Sigmoid colon (tissue), 4 donors: Measurements from ENCODE around the gene LRP1B.

Experiments
- POLR2AphosphoS5 ChIP-seq, 4 donors: sonication (generic); formaldehyde crosslinking; IDR thresholded peaks; one replicate each; pipeline ENCODE4 v1.6.1; 2017; ENCODE audit warnings: antibody characterized with exemption in 4 of 4
- TF ChIP-seq, protein P1 (sequence below), 4 experiments: fragments of 450-650 bp in 3 of 4; fragments of 200-600 bp in 1 of 4; IDR thresholded peaks; one replicate each; pipeline ENCODE4 v1.5.1; 2016 to 2019; ENCODE audit warnings: antibody characterized with exemption in 4 of 4, mild to moderate bottlenecking in 3 of 4, moderate library complexity in 2 of 4

DNA sequence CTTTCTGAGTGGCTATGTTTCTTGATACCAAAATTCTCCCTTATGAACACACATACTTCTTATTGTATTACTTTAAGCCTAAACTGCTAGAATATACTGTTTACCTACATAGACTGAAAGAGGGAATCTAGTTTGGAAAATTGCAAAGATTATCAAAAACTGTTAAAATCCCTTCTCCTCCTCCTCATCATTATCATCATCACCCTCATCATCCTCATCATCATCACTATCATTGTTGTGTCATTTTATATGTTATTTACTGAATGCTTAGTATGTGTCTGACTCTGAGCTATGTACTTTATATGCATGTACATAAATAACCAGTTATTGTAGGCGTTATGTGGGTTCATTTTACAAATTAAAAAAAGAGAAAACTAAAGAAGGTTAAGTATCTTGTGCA, 19.6 kb upstream of the LRP1B start:
- TF ChIP-seq, protein P1, sequence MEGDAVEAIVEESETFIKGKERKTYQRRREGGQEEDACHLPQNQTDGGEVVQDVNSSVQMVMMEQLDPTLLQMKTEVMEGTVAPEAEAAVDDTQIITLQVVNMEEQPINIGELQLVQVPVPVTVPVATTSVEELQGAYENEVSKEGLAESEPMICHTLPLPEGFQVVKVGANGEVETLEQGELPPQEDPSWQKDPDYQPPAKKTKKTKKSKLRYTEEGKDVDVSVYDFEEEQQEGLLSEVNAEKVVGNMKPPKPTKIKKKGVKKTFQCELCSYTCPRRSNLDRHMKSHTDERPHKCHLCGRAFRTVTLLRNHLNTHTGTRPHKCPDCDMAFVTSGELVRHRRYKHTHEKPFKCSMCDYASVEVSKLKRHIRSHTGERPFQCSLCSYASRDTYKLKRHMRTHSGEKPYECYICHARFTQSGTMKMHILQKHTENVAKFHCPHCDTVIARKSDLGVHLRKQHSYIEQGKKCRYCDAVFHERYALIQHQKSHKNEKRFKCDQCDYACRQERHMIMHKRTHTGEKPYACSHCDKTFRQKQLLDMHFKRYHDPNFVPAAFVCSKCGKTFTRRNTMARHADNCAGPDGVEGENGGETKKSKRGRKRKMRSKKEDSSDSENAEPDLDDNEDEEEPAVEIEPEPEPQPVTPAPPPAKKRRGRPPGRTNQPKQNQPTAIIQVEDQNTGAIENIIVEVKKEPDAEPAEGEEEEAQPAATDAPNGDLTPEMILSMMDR (IDR thresholded peaks at IDR 0.05), result no peak
- TF ChIP-seq POLR2AphosphoS5 (IDR thresholded peaks at IDR 0.05), result no peak
